ENCODE results near the gene UQCRH.
"Not testable (repeated sequence)": the region's sequence is repeated elsewhere in the genome, so short reads cannot be mapped to it uniquely, and the experiment has no call there.

UQCRH gene

GRCh38 chr1:46300673-46301405 lies 2.7 kb upstream of the UQCRH start:
- DNase-seq (ENCODE audit: low read depth) = no peak

GRCh38 chr1:46301406-46301807 lies 2.1 kb upstream of the UQCRH start:
- DNase-seq (ENCODE audit: low read depth) = no peak

- peak; percentile 29 for DNase-seq (ENCODE audit: low read depth)
Measured at GRCh38 chr1:46301808-46302640, 1.5 kb upstream of the UQCRH start.

- no peak for DNase-seq (ENCODE audit: low read depth)
Measured at GRCh38 chr1:46302641-46303037, 859 bp upstream of the UQCRH start.

GRCh38 chr1:46303872-46304326 lies 401 bp downstream of the UQCRH start:
- DNase-seq (ENCODE audit: low read depth) = no peak

- DNase-seq (ENCODE audit: low read depth) = no peak
Measured at GRCh38 chr1:46306159-46306530, 2.6 kb downstream of the UQCRH start.

GRCh38 chr1:46309401-46310159 lies 6.1 kb downstream of the UQCRH start:
- no peak for DNase-seq (ENCODE audit: low read depth)

- DNase-seq (ENCODE audit: low read depth) = no peak
Measured at GRCh38 chr1:46310321-46310720, 6.8 kb downstream of the UQCRH start.

- DNase-seq (ENCODE audit: low read depth) = no peak
Measured at GRCh38 chr1:46315669-46316403, 12.3 kb downstream of the UQCRH start.

- no peak for DNase-seq (ENCODE audit: low read depth)
Measured at GRCh38 chr1:46317323-46317722, 13.8 kb downstream of the UQCRH start.

GRCh38 chr1:46319301-46319700 lies 15.8 kb downstream of the UQCRH start:
- DNase-seq (ENCODE audit: low read depth) = not testable (repeated sequence)

GRCh38 chr1:46319960-46320914 lies 16.7 kb downstream of the UQCRH start:
- DNase-seq (ENCODE audit: low read depth) = not testable (repeated sequence)

- DNase-seq (ENCODE audit: low read depth) = not testable (repeated sequence)
Measured at GRCh38 chr1:46322191-46322590, 18.7 kb downstream of the UQCRH start.

GRCh38 chr1:46325285-46326076 lies 22.0 kb downstream of the UQCRH start:
- DNase-seq (ENCODE audit: low read depth) = not testable (repeated sequence)

- DNase-seq (ENCODE audit: low read depth) = not testable (repeated sequence)
Measured at GRCh38 chr1:46328182-46328581, 24.7 kb downstream of the UQCRH start.

GRCh38 chr1:46329807-46330206 lies 26.3 kb downstream of the UQCRH start:
- not testable (repeated sequence) for DNase-seq (ENCODE audit: low read depth)

- DNase-seq (ENCODE audit: low read depth) = not testable (repeated sequence)
Measured at GRCh38 chr1:46330381-46330780, 26.9 kb downstream of the UQCRH start.

GRCh38 chr1:46331786-46332540 lies 28.5 kb downstream of the UQCRH start:
- not testable (repeated sequence) for DNase-seq (ENCODE audit: low read depth)

Data from T follicular helper cell (primary cell).